ELF-1 (cell line): ENCODE data around the gene ZCCHC18.
A peak's percentile ranks its signal among the peaks of the same experiment; 100 is the strongest.

Experiments used
- DNase-seq: peaks from one replicate; pipeline ENCODE4 v3.0.0-alpha.2; 2016; ENCODE audit warnings: low read depth, low spot score

The ZCCHC18 gene

DNA sequence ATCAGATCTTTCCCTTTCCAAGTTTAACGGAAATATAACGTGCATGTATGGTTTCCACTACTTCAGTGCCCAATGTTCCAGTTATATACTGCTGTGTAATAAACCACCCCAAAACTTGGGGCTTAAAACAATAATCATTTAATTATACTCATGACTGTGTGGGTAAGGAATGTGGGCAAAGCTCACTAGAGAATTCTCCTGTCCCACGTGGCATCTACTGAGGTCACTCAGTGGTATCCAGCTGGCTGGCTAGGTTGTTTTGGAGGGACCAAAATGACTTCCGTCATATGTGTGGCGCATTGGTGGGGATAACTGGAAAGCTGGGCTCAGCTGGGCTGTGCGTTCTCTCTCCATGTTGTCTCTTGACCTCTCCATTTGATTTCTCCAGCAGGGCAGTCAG lies 18.5 kb downstream of the ZCCHC18 start:
- no peak for DNase-seq

DNA sequence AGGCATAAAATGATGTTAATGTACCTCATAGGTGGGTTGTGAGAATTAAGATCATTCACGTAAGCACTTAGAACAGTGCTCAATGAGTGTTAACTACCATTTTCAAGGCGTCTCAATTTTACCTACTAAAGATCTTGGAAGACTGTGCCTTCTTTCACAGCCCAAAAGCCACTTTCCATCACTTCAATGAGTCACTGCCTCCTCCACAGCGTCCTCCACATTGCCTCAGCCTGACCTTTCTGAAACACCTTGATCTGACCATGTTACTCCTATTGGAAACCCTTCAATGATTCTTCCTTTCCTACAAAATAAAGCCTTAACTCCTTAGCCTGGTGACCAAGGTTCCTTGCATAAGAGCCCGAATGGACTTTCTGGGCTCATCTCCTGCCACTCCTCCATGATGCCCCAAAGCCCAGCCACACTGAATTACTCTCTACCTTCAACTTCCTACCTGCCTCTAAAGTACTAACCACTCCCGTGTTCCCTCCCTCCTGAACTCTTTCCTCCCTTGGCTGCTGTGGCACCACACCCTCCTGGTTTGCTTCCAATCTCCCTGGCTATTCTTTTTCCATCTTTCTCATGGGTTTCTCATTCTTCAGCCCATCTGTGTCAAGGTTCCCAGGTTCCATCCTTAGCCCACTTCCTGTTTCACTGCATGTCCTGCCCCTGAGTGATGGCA lies 22.4 kb downstream of the ZCCHC18 start:
- DNase-seq: no peak

DNA sequence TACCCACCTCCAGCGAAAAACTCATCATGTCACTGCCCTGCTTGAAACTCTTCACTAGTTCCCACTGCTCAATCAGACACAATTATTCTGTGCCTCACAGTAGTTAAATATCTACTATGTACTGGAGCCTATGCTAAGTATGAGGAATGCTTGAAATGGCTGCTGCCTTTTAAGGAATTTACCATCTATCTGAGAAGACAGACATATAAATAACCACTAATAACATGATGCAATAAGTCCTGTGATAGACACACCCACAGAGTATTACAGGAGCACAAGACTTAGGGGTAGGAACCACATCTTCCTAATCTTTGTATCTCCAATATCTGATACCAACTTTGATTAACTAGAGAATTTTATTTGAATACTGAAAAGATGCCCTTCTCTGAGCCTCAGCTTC lies 23.4 kb downstream of the ZCCHC18 start:
- no peak for DNase-seq

DNA sequence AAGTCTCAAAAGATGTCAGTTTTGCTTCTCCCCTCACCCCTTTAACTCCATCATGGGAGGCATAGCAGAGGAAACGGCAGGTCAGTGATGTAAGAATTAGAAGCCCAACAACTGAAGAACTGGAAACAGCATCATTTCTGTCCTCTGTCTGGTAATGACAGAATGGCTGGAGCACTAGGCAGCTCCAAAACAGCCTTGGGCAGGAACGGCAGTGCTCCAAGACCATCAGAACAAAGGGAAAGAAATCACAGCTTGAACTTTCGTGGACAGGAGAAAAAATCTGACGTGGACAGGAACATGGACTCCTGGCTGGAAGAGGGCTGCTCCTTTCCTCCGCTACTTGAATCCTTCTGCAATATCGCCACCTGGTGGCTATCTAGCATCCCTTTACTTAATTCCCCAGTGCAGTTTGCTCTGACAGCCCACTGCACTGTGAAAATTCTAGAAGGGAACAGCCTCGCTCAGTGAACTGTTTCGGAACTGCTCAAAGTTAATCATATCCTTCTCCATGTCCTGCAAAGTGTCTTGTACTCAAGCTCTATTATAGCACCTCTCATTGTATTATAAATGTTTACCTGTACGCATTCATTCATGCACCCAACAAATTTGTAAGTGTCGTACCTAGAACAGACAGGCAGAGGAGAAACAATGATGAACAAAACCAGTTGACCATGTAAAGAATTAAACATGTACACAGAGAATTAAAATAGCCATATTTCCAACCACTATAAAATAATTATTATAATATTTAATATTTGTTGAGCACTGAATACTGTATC lies 24.1 kb downstream of the ZCCHC18 start:
- peak; percentile 75 for DNase-seq

DNA sequence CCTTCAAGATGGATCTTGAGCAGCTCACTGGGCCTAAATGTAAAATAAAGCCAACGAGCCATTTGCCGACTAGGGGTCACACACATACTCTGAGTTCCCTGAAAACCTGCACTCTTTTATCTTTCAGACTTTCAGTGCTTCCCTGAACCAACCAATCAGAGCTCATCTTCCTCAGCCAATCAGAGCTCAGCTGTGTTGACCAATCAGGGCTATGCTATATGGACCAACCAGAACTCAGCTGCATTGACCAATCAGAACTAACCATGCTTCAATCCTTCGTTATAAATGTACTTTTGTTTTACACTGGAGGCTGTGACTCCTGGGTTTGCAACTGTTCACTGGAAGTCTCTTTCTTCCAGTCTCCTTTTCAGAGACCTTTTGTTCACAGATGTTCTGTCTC lies 25.2 kb downstream of the ZCCHC18 start:
- DNase-seq: no peak

DNA sequence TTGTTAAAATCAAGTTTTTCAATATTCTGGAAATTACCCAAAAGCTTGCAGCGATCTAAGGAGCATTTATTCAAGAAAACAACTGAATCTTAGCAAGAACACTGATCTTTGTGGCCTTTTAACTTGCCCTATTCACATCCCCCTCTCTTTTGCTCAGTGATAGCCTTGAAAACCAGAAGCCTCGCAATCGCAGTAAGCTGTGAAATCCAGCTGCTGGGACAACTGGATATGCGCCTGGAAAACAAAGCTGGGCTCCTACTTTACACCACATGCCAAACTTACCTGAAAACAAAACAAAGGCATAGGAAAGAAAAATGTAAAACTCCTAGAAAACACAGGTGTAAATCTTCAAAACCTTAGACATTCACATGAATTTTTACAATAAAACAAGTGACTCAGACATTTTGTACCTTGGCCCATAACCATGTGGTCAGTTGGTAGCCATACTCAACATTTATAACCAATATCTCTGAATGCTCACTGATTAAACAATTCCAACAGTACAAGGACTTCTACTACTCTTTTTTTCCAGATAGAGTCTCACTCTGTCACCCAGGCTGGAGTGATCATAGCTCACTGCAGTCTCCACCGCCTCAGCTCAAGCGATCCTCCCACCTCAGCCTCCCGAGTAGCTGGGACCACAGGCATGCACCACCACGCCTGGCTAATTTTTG lies 28.9 kb downstream of the ZCCHC18 start:
- no peak for DNase-seq

DNA sequence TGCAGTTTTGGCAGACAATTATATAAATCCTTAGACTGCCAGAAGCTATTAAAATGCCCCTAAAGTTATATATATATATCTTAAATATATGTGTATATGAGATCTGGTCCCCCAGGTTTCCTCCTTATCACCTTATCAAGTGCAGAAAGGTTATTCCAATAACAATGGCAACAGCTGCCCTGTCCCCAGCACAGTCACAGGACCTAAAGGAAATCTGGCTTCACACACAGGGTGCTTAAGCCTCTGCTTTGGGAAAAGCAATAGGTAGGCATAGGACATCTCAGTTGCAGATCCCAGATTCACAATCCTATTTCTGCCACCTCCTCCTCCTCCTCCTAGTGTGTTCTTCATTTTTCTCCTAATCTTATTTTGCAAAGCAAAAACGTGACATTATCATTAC lies 38.7 kb downstream of the ZCCHC18 start:
- no peak for DNase-seq

DNA sequence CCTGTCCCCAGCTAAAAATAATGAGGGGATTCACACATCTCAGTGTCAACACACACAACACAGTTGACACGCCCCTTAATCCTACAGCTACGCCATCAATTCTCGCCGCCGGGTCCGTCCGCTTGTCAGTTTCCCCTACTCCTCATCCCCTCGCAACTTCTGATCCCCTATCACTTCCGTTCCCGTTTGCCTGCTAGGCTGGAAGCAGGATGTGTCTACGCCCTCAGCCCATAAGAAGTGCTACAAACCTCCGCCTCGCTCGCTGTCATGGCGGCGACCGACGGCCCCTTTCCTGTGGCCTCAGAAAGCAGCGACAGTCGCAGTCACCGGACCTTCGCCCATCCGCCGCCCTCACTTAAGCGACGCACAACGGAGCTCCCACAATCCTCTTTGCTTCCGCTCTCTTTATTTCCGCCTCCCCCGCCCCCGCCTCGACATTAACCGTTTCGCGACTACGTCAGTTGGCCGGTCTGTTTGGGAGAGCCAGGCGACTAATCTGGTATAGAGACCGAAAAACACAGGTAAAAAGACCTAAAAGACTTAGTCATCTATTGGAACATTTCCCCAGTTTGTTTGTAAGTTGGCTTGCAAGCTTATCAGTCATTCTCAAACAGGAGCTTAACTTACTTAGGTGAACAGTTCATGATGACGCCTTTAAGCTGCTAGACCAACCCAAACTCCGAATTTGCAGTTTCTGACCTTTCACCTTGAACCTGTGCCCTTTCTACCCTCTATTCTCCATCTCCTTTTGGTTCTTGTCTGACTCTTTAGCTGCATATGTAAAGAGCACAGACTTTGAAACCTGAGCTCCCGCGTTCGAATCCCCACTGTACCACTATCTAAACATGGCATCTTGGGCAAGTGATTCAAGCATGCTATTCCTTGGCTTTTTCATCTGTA lies 44.6 kb downstream of the ZCCHC18 start, which contains the start of gene SLC25A53:
Gene SLC25A53, minus strand, starts transcription at position 380 of the 900 bp plus-strand sequence. CDS start 51,752 bp downstream, outside the sequence.
- DNase-seq: peak; percentile 98
